HepG2 (cell line): ENCODE results near the gene PPCDC. TPM values are rescaled to one million over a fixed set of nuclear protein-coding genes. Genes with fewer than 3 reads are reported as not detected.

ENCODE experiments used
- ARID2 ChIP-seq: sonication (generic); formaldehyde crosslinking; IDR thresholded peaks from 2 replicates; pipeline ENCODE4 v1.8.1; 2022; ENCODE audit warnings: mild to moderate bottlenecking, missing genetic modification reagents, borderline replicate concordance
- BATF2 ChIP-seq: sonication (generic); formaldehyde crosslinking; IDR thresholded peaks from 2 replicates; pipeline ENCODE4 v1.8.0; 2022; ENCODE audit warnings: mild to moderate bottlenecking, missing genetic modification reagents, moderate library complexity
- CHCHD3 ChIP-seq: sonication (generic); formaldehyde crosslinking; IDR thresholded peaks from 2 replicates; pipeline ENCODE4 v1.8.0; 2022; ENCODE audit warnings: mild to moderate bottlenecking, missing genetic modification reagents, moderate library complexity
- CREBL2 ChIP-seq: sonication (generic); formaldehyde crosslinking; IDR thresholded peaks from 2 replicates; pipeline ENCODE4 v1.8.1; 2023; ENCODE audit warnings: missing genetic modification reagents, mild to moderate bottlenecking, borderline replicate concordance
- FLYWCH1 ChIP-seq: sonication (generic); formaldehyde crosslinking; IDR thresholded peaks from 2 replicates; pipeline ENCODE4 v1.8.1; 2023; ENCODE audit warnings: mild to moderate bottlenecking, missing genetic modification reagents
- HHEX ChIP-seq: IDR thresholded peaks from 2 replicates; pipeline ENCODE4 v1.6.1; 2016; ENCODE audit warnings: control low read depth
- IRX3 ChIP-seq: sonication (generic); formaldehyde crosslinking; IDR thresholded peaks from 2 replicates; pipeline ENCODE4 v1.8.1; 2023; ENCODE audit warnings: mild to moderate bottlenecking, low read depth, missing genetic modification reagents, borderline replicate concordance
- MYC ChIP-seq: sonication (generic); formaldehyde crosslinking; IDR thresholded peaks from 2 replicates; pipeline ENCODE4 v1.9.0; 2021; ENCODE audit warnings: missing genetic modification reagents, borderline replicate concordance
- MYPOP ChIP-seq: sonication (generic); formaldehyde crosslinking; IDR thresholded peaks from 2 replicates; pipeline ENCODE4 v1.8.1; 2023; ENCODE audit warnings: mild to moderate bottlenecking, moderate library complexity, missing genetic modification reagents
- NCOR1 ChIP-seq: fragments of 200-600 bp; sonication (generic); IDR thresholded peaks from 2 replicates; pipeline ENCODE4 v1.7.0; 2017; ENCODE audit warnings: antibody characterized with exemption, low read length, borderline replicate concordance
- NRL ChIP-seq: sonication (generic); formaldehyde crosslinking; IDR thresholded peaks from 2 replicates; pipeline ENCODE4 v1.5.0; 2020; ENCODE audit warnings: missing genetic modification reagents, mild to moderate bottlenecking, moderate library complexity, borderline replicate concordance
- POGK ChIP-seq: sonication (generic); formaldehyde crosslinking; conservative IDR thresholded peaks from 2 replicates; pipeline ENCODE4 v1.8.0; 2022; ENCODE audit warnings: mild to moderate bottlenecking, moderate library complexity, missing genetic modification reagents
- POGZ ChIP-seq: sonication (generic); formaldehyde crosslinking; IDR thresholded peaks from 2 replicates; pipeline ENCODE4 v1.4.0; 2020; ENCODE audit warnings: mild to moderate bottlenecking, missing genetic modification reagents
- SALL1 ChIP-seq: sonication (generic); formaldehyde crosslinking; IDR thresholded peaks from 2 replicates; pipeline ENCODE4 v1.8.0; 2022; ENCODE audit warnings: mild to moderate bottlenecking, missing genetic modification reagents
- SIN3A ChIP-seq: IDR thresholded peaks from 2 replicates; pipeline ENCODE4 v1.6.1; 2011; ENCODE audit warnings: low read depth, mild to moderate bottlenecking, control low read depth, low read length, borderline replicate concordance
- TFAP4 ChIP-seq: sonication (generic); IDR thresholded peaks from 2 replicates; pipeline ENCODE4 v1.6.1; 2016; ENCODE audit warnings: low read depth, borderline replicate concordance
- WIZ ChIP-seq: sonication (generic); formaldehyde crosslinking; IDR thresholded peaks from 2 replicates; pipeline ENCODE4 v1.5.1; 2020; ENCODE audit warnings: mild to moderate bottlenecking, missing genetic modification reagents
- ZMYM3 ChIP-seq: sonication (generic); formaldehyde crosslinking; IDR thresholded peaks from 2 replicates; pipeline ENCODE4 v1.5.1; 2020; ENCODE audit warnings: mild to moderate bottlenecking, missing genetic modification reagents
- ZNF362 ChIP-seq: sonication (generic); formaldehyde crosslinking; IDR thresholded peaks from 2 replicates; pipeline ENCODE4 v1.4.0; 2020; ENCODE audit warnings: missing genetic modification reagents, mild to moderate bottlenecking, borderline replicate concordance
- ZNF441 ChIP-seq: sonication (generic); formaldehyde crosslinking; IDR thresholded peaks from 2 replicates; pipeline ENCODE4 v1.7.0; 2021; ENCODE audit warnings: missing genetic modification reagents, borderline replicate concordance
- ZNF547 ChIP-seq: sonication (generic); formaldehyde crosslinking; IDR thresholded peaks from 2 replicates; pipeline ENCODE4 v1.5.1; 2020; ENCODE audit warnings: mild to moderate bottlenecking, missing genetic modification reagents
- ZNF577 ChIP-seq: sonication (generic); formaldehyde crosslinking; IDR thresholded peaks from 2 replicates; pipeline ENCODE4 v1.4.0; 2020; ENCODE audit warnings: mild to moderate bottlenecking, low read depth, missing genetic modification reagents, borderline replicate concordance
- ZNF607 ChIP-seq: sonication (generic); formaldehyde crosslinking; IDR thresholded peaks from 2 replicates; pipeline ENCODE4 v1.5.1; 2020; ENCODE audit warnings: missing genetic modification reagents, mild to moderate bottlenecking, borderline replicate concordance
- polyA plus RNA-seq, 8 experiments: library from polyadenylated mRNA; depleted of rRNA in 3 of 8; stranded (reverse) in 7 of 8; unstranded in 1 of 8; fragments of >200 nt; fragmentation: Illumina TruSeq in 4 of 8; extraction: Trizol in 4 of 8; gene quantifications; 2 replicates each; pipeline versions ENCODE4 v1.2.1 to v1.2.3, GENCODE V29; 2011 to 2016; ENCODE audit warnings: low read depth in 4 of 8, missing spikeins in 1 of 8, mixed read lengths in 1 of 8; ENCODE audit not compliant: insufficient read depth in 1 of 8
- total RNA-seq, 5 experiments: library from RNA; depleted of rRNA; stranded (reverse); fragments of >200 nt; fragmentation: Illumina TruSeq; extraction: Trizol; gene quantifications; 2 replicates each; pipeline ENCODE4 v1.2.3, GENCODE V29; 2016; ENCODE audit warnings: low read depth in 1 of 5

Gene PPCDC
- total and polyA plus RNA-seq, 2 of the 13 experiments (the other 11 are each of a cell fraction or from before 2014, with no cell fraction given) = 12.3 to 12.8 TPM

GRCh38 chr15:75042730-75043508 lies 19.5 kb downstream of the PPCDC start (continued):
- TF ChIP-seq SALL1 (CRISPR knock-in tag) = peak; percentile 93
- no peak for TF ChIP-seq ZNF547 (CRISPR knock-in tag)
- peak; percentile 80 for TF ChIP-seq POGK (CRISPR knock-in tag)
- TF ChIP-seq FLYWCH1 (CRISPR knock-in tag) = no peak
- TF ChIP-seq SIN3A = peak; percentile 64; the same call in 1 of the 2 replicates
- TF ChIP-seq NRL (CRISPR knock-in tag) = peak; percentile 84
- peak; percentile 61; the same call in 1 of the 2 replicates for TF ChIP-seq ZNF441 (CRISPR knock-in tag)
- peak; percentile 79 for TF ChIP-seq MYPOP
- TF ChIP-seq BATF2 (CRISPR knock-in tag) = no peak
- peak; percentile 59; the same call in 1 of the 2 replicates for TF ChIP-seq MYC (CRISPR knock-in tag)
- TF ChIP-seq CREBL2 = no peak
- TF ChIP-seq CHCHD3 = no peak
- no peak for TF ChIP-seq HHEX (CRISPR knock-in tag)
- peak; percentile 45; the same call in 1 of the 2 replicates for TF ChIP-seq ZMYM3 (CRISPR knock-in tag)
- TF ChIP-seq ZNF577 (CRISPR knock-in tag) = no peak
- TF ChIP-seq ZNF607 = 0 out of 2 replicates have a peak, but pooled peaks have one; percentile 70
- TF ChIP-seq POGZ (CRISPR knock-in tag) = peak; percentile 74
- peak; percentile 32; the same call in 1 of the 2 replicates for TF ChIP-seq WIZ
- TF ChIP-seq TFAP4 = peak; percentile 62; the same call in 1 of the 2 replicates
- 0 out of 2 replicates have a peak, but pooled peaks have one; percentile 56 for TF ChIP-seq ARID2 (CRISPR knock-in tag)
- peak; percentile 46; the same call in 1 of the 2 replicates for TF ChIP-seq ZNF362 (CRISPR knock-in tag)
- TF ChIP-seq IRX3 (CRISPR knock-in tag) = no peak
- no peak for TF ChIP-seq NCOR1
